Measurements from ENCODE around the gene SLC23A1. TPM values are rescaled to one million over a fixed set of nuclear protein-coding genes. Genes with fewer than 3 reads are reported as not detected.
"Not testable (repeated sequence)": the region's sequence is repeated elsewhere in the genome, so short reads cannot be mapped to it uniquely, and the experiment has no call there.

Gene SLC23A1
- total RNA-seq, 4 donors from 2014 or later: not detected

DNA sequence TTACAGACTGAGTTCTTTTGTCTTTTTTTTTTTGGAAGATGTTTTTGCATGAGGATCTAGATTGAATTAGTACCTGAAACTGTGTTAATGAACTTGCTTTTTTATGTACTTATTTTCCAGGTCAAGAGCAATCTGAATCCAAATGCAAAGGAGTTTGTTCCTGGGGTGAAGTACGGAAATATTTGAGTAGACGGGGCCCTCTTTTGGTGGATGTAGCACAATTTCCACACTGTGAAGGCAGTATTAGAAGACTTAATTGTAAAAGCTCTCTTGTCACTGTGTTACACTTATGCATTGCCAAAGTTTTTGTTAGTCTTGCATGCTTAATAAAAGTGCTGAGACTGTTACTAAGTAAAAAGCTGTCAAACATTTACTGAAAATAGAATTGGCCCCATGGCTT lies 14.5 kb downstream of the SLC23A1 start:
- TF ChIP-seq, protein P1, sequence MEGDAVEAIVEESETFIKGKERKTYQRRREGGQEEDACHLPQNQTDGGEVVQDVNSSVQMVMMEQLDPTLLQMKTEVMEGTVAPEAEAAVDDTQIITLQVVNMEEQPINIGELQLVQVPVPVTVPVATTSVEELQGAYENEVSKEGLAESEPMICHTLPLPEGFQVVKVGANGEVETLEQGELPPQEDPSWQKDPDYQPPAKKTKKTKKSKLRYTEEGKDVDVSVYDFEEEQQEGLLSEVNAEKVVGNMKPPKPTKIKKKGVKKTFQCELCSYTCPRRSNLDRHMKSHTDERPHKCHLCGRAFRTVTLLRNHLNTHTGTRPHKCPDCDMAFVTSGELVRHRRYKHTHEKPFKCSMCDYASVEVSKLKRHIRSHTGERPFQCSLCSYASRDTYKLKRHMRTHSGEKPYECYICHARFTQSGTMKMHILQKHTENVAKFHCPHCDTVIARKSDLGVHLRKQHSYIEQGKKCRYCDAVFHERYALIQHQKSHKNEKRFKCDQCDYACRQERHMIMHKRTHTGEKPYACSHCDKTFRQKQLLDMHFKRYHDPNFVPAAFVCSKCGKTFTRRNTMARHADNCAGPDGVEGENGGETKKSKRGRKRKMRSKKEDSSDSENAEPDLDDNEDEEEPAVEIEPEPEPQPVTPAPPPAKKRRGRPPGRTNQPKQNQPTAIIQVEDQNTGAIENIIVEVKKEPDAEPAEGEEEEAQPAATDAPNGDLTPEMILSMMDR (IDR thresholded peaks at IDR 0.05): no peak
- no peak for DNase-seq (ENCODE audit: low spot score)
- no peak for ATAC-seq (ENCODE audit: low FRiP score)

DNA sequence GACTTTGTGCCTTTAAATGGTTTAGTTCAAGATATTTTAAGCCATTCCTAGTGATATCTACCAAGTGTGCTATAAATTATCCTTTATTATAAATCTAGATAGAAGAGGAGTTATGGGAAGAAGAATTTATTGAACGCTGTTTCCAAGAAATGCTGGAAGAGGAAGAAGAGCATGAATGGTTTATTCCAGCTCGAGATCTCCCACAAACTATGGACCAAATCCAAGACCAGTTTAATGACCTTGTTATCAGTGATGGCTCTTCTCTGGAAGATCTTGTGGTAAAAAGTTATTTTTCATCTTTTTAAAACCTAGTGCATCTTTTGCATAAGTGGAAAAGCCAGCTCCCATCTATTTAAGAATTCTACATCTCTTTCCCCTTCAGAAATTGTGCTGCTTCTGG lies 18.6 kb downstream of the SLC23A1 start:
- ATAC-seq (ENCODE audit: low FRiP score): no peak
- TF ChIP-seq, protein P1 (IDR thresholded peaks at IDR 0.05): no peak

DNA sequence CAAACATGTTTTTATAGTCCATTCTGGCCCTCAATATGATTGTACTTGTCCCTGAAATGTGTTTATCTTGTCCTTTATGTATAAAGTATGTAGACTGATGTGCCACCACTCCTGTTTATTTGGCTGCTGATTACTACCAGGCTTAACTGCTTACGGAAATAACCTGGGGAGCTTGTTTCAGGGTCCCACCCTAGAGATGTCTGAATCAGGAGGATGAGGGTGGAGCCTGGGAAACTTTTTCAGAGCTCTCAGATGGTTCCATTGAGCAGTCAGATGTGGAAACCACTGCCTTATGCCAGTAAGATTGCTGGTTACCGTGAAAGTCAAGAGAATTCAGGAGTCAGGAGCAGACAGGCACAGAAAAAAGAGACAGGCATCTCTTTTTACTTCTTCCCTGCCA lies 19.2 kb downstream of the SLC23A1 start:
- TF ChIP-seq, protein P1 (IDR thresholded peaks at IDR 0.05): no peak
- ATAC-seq (ENCODE audit: low FRiP score) (no peak), DNase-seq (ENCODE audit: low spot score) (no peak)

More for the DNA sequence above, 18.6 kb downstream of the SLC23A1 start:
- DNase-seq (ENCODE audit: low spot score): no peak

DNA sequence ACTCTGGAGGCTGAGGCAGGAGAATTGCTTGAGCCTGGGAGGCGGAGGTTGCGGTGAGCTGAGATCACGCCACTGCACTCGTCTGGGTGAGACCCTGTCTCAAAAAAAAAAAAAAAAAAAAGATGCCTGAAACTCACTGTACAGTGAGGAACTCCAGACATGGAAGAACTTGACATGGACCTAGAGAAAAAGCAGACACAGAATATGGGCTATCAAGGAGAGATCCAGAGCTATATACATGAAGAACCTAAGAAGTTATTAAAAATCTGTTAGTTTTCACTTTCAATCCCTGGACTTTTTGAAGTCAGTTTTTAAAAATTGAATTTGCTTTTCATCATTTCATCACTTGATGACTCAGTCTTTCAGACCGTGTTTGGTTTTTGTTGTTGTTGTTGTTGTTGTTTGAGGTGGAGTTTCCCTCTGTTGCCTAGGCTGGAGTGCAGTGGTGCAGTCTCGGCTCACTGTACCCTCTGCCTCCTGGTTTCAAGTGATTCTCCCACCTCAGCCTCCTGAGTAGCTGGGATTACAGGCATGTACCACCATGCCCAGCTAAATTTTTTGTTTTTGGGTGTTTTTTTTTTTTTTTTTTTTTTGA lies 21.2 kb downstream of the SLC23A1 start:
- DNase-seq (ENCODE audit: low spot score) (no peak), ATAC-seq (ENCODE audit: low FRiP score) (no peak)
- TF ChIP-seq, protein P1 (IDR thresholded peaks at IDR 0.05): no peak

DNA sequence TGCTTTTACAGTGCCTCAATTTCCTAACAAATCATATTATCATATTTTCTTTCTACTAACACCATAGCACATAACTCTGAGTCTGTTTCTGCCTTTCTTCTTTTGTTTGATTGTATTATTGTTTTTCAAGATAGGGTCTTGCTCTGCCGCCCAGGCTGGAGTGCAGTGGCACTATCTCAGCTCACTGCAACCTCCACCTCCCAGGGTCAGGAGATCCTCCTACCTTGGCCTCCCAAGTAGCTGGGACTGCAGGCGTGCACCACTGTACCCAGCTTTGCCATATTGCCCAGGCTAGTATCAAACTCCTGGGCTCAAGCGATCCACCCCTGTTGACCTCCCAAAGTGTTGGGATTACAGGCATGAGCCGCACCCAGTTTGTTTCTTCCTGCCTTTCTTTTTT lies 22.7 kb downstream of the SLC23A1 start:
- ATAC-seq (ENCODE audit: low FRiP score) (no peak), DNase-seq (ENCODE audit: low spot score) (no peak)
- TF ChIP-seq, protein P1 (IDR thresholded peaks at IDR 0.05): no peak

DNA sequence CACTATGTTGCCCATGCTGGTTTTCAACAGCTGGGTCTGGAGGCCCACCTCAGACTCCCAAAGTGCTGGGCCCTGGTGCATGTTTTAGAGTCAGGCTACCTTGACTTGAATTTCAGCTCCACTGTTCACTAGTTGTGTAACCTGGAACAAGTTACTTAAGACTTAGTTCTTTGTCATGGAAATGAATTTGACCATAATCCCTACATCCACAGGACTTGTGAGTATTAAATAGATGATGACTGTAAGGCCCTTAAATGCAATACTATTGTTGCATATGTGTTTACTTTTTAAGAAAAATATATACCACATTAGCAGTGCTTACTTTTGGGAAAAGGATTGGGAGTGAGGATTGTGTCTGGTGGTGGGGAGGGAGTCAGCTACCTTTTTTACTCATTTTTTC lies 25.0 kb downstream of the SLC23A1 start:
- DNase-seq (ENCODE audit: low spot score) (no peak), ATAC-seq (ENCODE audit: low FRiP score) (no peak)
- TF ChIP-seq, protein P1 (IDR thresholded peaks at IDR 0.05): no peak

DNA sequence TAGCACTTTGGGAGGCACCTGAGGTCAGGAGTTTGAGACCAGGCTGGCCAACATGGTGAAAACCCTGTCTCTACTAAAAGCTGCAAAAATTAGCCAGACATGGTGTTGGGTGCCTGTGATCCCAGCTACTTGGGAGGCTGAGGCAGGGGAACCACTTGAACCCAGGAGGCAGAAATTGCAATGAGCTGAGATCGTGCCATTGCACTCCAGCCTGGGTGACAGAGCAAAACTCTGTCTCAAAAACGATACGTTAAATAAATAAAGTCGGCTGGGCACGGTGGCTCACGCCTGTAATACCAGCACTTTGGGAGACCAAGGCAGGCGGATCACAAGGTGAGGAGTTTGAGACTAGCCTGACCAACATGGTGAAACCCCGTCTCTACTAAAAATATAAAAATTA lies 27.2 kb downstream of the SLC23A1 start:
- ATAC-seq (ENCODE audit: low FRiP score); DNase-seq (ENCODE audit: low spot score): not testable (repeated sequence)

All from omental fat pad (tissue), 4 donors.